Sigmoid colon (tissue), 4 donors: ENCODE measurements around the gene MAP3K7.

Experiments used
- CTCF ChIP-seq, 4 experiments: fragments of 450-650 bp in 3 of 4; fragments of 200-600 bp in 1 of 4; IDR thresholded peaks; one replicate each; pipeline ENCODE4 v1.5.1; 2016 to 2019; ENCODE audit warnings: antibody characterized with exemption in 4 of 4, mild to moderate bottlenecking in 3 of 4, moderate library complexity in 2 of 4
- EP300 ChIP-seq, 4 donors: sonication (generic); formaldehyde crosslinking; IDR thresholded peaks; one replicate each; pipeline ENCODE4 v1.6.1; 2017; ENCODE audit warnings: antibody characterized with exemption in 4 of 4
- POLR2AphosphoS5 ChIP-seq, 4 donors: sonication (generic); formaldehyde crosslinking; IDR thresholded peaks; one replicate each; pipeline ENCODE4 v1.6.1; 2017; ENCODE audit warnings: antibody characterized with exemption in 4 of 4

GRCh38 chr6:90557006-90557405 lies 29.9 kb downstream of the MAP3K7 start:
- TF ChIP-seq CTCF (IDR thresholded peaks at IDR 0.05): no peak
- TF ChIP-seq POLR2AphosphoS5 (IDR thresholded peaks at IDR 0.05): no peak
- TF ChIP-seq EP300 (IDR thresholded peaks at IDR 0.05): no peak
